GM12878 (cell line): Measurements from ENCODE around the gene OR2L13. TPM values are rescaled to one million over a fixed set of nuclear protein-coding genes. Genes with fewer than 3 reads are reported as not detected.

Experiments
- ATAC-seq: fragments of 200-7000 bp; cut with Tn5 transposase; 3 replicates; pipeline ENCODE4 v1.9.1; 2020; ENCODE audit warnings: mild to moderate bottlenecking, moderate library complexity
- BruUV-seq: library from RNA; stranded (reverse); fragments of 400-500 nt; replicated peaks from 2 replicates; lab custom pipeline; 2021; lab: Mats Ljungman, UMichigan
- CTCF ChIA-PET: fragments of 300-600 bp; sonication (Branson Sonifier 250); formaldehyde crosslinking; extraction: SDS; loops from one replicate; lab custom pipeline; 2021; ENCODE audit warnings: inconsistent platforms; lab: Yijun Ruan, JAX
- POLR2A ChIA-PET: fragments of 350-600 bp; formaldehyde crosslinking; extraction: SDS; loops from one replicate; lab custom pipeline; 2021; ENCODE audit warnings: inconsistent platforms; lab: Charles Lee
- RAD21 ChIA-PET: fragments of 300-600 bp; sonication (Branson Sonifier 250); formaldehyde crosslinking; loops from one replicate; lab custom pipeline; 2023; ENCODE audit warnings: antibody characterized with exemption; ENCODE audit not compliant: unreplicated experiment; lab: Charles Lee
- SMC1A ChIA-PET: fragments of 300-600 bp; sonication (Branson Sonifier 250); formaldehyde crosslinking; loops from one replicate; lab custom pipeline; 2023; ENCODE audit not compliant: unreplicated experiment, uncharacterized antibody; lab: Charles Lee
- DNase-seq: peaks from one replicate; pipeline ENCODE4 v3.0.0-alpha.2; 2011; ENCODE audit warnings: low read depth, low spot score
- FAIRE-seq: peaks from 3 replicates; lab custom pipeline; 2011; peaks lifted over from hg19 to GRCh38; lab: Jason Lieb, UNC
- H2AFZ ChIP-seq: 2 replicates; pipeline ENCODE4 v1.6.0; 2011; ENCODE audit warnings: low read depth, low read length, control low read depth; ENCODE audit not compliant: control insufficient read depth
- H3K27ac ChIP-seq: 2 replicates; pipeline ENCODE4 v1.5.1; 2011; ENCODE audit warnings: control low read depth; ENCODE audit not compliant: control insufficient read depth, insufficient read depth
- H3K27me3 ChIP-seq, 2 experiments: replicated peaks in 1 of 2; 2 replicates each; pipeline versions ENCODE4 v1.6.0 to v1.6.1; 2011; ENCODE audit warnings: low read length in 1 of 2; ENCODE audit not compliant: control insufficient read depth in 2 of 2, insufficient read depth in 2 of 2
- H3K36me3 ChIP-seq, 2 experiments: 2 replicates each; pipeline ENCODE4 v1.5.1; 2011; ENCODE audit warnings: low read length in 1 of 2; ENCODE audit not compliant: control insufficient read depth in 2 of 2, insufficient read depth in 2 of 2
- H3K4me1 ChIP-seq: 2 replicates; pipeline ENCODE4 v1.6.1; 2011; ENCODE audit warnings: mild to moderate bottlenecking, low read length, moderate library complexity, mixed read lengths; ENCODE audit not compliant: control insufficient read depth, insufficient read depth
- H3K4me2 ChIP-seq: 2 replicates; pipeline ENCODE4 v1.6.0; 2011; ENCODE audit warnings: control low read depth; ENCODE audit not compliant: control insufficient read depth, insufficient read depth
- H3K4me3 ChIP-seq: fragments of 200-600 bp; sonication (generic); 2 replicates; pipeline ENCODE4 v1.5.1; 2016
- H3K79me2 ChIP-seq: 2 replicates; pipeline ENCODE4 v1.6.0; 2011; ENCODE audit warnings: low read length; ENCODE audit not compliant: control insufficient read depth, insufficient read depth
- H3K9ac ChIP-seq: 2 replicates; pipeline ENCODE4 v1.8.0; 2011; ENCODE audit warnings: low read length, control low read depth, mixed read lengths; ENCODE audit not compliant: control insufficient read depth, insufficient read depth
- H3K9me3 ChIP-seq: replicated peaks from 3 replicates; pipeline ENCODE4 v1.5.1; 2011; ENCODE audit warnings: mild to moderate bottlenecking, low read length; ENCODE audit not compliant: control insufficient read depth, insufficient read depth
- H4K20me1 ChIP-seq: 2 replicates; pipeline ENCODE4 v1.6.0; 2011; ENCODE audit not compliant: control insufficient read depth, insufficient read depth
- BMI1 ChIP-seq: fragments of 450-650 bp; IDR thresholded peaks from 2 replicates; pipeline ENCODE4 v1.6.1; 2016; ENCODE audit warnings: mild to moderate bottlenecking, moderate library complexity, borderline replicate concordance
- POLR2A ChIP-seq: IDR thresholded peaks from 2 replicates; pipeline ENCODE4 v1.6.1; 2011; ENCODE audit warnings: low read depth, mild to moderate bottlenecking, low read length
- SIX5 ChIP-seq: IDR thresholded peaks from 2 replicates; pipeline ENCODE4 v1.6.1; 2011; ENCODE audit warnings: mild to moderate bottlenecking, low read depth, low read length, moderate library complexity; ENCODE audit not compliant: severe bottlenecking
- TARDBP ChIP-seq: IDR thresholded peaks from 2 replicates; pipeline ENCODE4 v1.6.1; 2016; ENCODE audit warnings: borderline replicate concordance
- WGBS: methylation state at CpG from one replicate; pipeline ENCODE4 v1.1.6; 2016; ENCODE audit warnings: low lambda C conversion rate; ENCODE audit not compliant: insufficient replicate concordance, insufficient coverage; ENCODE audit errors: missing lambda C conversion rate; 5-methylcytosine and 5-hydroxymethylcytosine counted together
- in situ Hi-C: fragments of 300-500 bp; cut with MboI; formaldehyde crosslinking; loops from 9 replicates; pipeline ENCODE4 v1.14.3; 2018; ENCODE audit warnings: mixed read lengths
- intact Hi-C: fragments of 100-400 bp; cut with micrococcal nuclease; formaldehyde crosslinking; loops from one replicate; pipeline ENCODE4 v1.14.2; 2022; ENCODE audit not compliant: unreplicated experiment
- polyA plus RNA-seq, 11 experiments: library from polyadenylated mRNA; depleted of rRNA in 4 of 11; unstranded in 6 of 11; stranded (reverse) in 5 of 11; fragments of >200 nt; fragmentation: Nextera tagmentation in 4 of 11; fragmentation: Illumina TruSeq in 1 of 11; extraction: Ambion mirVana in 4 of 11; extraction: Trizol in 1 of 11; gene quantifications; 1 replicate in 1 of 11; 2 replicates in 10 of 11; pipeline versions ENCODE4 v1.2.1 to v1.2.3, GENCODE V29; 2011 to 2016; ENCODE audit warnings: inconsistent platforms in 2 of 11, missing spikeins in 2 of 11, low read depth in 1 of 11
- total RNA-seq, 4 experiments: library from RNA; depleted of rRNA in 3 of 4; stranded (reverse); fragments of >200 nt in 3 of 4; fragmentation: Illumina TruSeq in 1 of 4; extraction: Trizol in 1 of 4; gene quantifications; 2 replicates each; pipeline versions ENCODE4 v1.2.1 to v1.2.3, GENCODE V29; 2013 to 2021
- TF ChIP-seq, protein P1 (sequence below): fragments of 450-650 bp; IDR thresholded peaks from 2 replicates; pipeline ENCODE4 v1.6.1; 2017; ENCODE audit warnings: antibody characterized with exemption, mild to moderate bottlenecking, moderate library complexity

Gene OR2L13
- total and polyA plus RNA-seq, 10 of the 15 experiments (the other 5 are each of a cell fraction or from before 2014, with no cell fraction given), result not detected

DNA sequence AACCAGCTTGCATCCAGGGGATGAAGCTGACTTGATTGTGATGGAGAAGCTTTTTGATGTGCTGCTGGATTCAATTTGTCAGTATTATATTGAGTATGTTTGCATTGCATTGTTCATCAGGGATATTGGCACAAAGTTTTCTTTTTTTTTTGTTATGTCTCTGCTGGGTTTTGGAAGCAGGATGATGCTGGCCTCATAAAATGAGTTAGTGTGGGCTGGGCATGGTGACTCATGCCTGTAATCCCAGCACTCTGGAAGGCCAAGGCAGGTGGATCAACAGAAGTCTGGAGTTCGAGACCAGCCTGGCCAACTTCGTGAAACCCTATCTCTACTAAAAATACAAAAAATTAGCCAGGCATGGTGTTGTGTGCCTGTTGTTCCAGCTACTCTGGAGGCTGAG is 39.7 kb upstream of the OR2L13 start (continued):
- no peak for TF ChIP-seq SIX5

DNA sequence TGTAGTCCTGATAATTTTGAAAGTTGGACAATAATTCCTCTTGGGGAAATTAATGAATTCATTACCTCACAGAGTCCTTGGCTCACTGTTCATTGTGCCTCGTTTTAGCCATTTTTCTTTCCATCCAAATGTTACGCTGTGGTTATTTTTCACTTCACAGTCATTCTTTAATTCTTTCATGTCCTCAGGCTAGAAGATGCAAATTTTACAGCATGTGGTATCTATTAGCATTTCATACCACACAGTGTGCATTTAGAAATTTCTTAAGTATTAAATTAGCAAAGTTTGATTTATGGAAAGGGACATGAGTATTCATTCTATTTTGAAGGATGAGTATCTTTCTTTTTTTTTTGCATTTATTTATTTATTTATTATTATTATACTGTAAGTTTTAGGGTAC is 29.9 kb upstream of the OR2L13 start:
- BruUV-seq, result no TSS peak
- no peak overlapping the region for H3K9ac ChIP-seq
- ChIA-PET CTCF (no interaction called here), POLR2A (no interaction called here), SMC1A (no interaction called here), RAD21 (no interaction called here)
- 0% methylated on average over 2 of the region's 2 CpGs for WGBS
- in situ Hi-C loops, result no loop called here
- H2AFZ ChIP-seq, result no peak overlapping the region
- no peaks in the 10 kb centered on the region for H4K20me1 ChIP-seq
- H3K4me1 ChIP-seq, result no peaks in the 10 kb centered on the region
- no peak overlapping the region for H3K4me2 ChIP-seq
- TF ChIP-seq BMI1, result no peak
- no peak for TF ChIP-seq POLR2A
- TF ChIP-seq TARDBP, result no peak
- TF ChIP-seq, protein P1, sequence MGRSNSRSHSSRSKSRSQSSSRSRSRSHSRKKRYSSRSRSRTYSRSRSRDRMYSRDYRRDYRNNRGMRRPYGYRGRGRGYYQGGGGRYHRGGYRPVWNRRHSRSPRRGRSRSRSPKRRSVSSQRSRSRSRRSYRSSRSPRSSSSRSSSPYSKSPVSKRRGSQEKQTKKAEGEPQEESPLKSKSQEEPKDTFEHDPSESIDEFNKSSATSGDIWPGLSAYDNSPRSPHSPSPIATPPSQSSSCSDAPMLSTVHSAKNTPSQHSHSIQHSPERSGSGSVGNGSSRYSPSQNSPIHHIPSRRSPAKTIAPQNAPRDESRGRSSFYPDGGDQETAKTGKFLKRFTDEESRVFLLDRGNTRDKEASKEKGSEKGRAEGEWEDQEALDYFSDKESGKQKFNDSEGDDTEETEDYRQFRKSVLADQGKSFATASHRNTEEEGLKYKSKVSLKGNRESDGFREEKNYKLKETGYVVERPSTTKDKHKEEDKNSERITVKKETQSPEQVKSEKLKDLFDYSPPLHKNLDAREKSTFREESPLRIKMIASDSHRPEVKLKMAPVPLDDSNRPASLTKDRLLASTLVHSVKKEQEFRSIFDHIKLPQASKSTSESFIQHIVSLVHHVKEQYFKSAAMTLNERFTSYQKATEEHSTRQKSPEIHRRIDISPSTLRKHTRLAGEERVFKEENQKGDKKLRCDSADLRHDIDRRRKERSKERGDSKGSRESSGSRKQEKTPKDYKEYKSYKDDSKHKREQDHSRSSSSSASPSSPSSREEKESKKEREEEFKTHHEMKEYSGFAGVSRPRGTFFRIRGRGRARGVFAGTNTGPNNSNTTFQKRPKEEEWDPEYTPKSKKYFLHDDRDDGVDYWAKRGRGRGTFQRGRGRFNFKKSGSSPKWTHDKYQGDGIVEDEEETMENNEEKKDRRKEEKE, result no peak
- TF ChIP-seq, all 136 proteins: peak for 0
- Histone ChIP-seq H3K27ac (no peak overlapping the region), H3K4me3 (no peak overlapping the region), H3K27me3 (no peaks in the 10 kb centered on the region), H3K36me3 (no peaks in the 10 kb centered on the region), H3K79me2 (no peaks in the 10 kb centered on the region), H3K9me3 (no peaks in the 10 kb centered on the region)
- ATAC-seq, result no peak
- intact Hi-C loops, result no loop called here
- no peak for FAIRE-seq
- DNase-seq, result no peak
